Stimulated activated CD4-positive, alpha-beta T cell treated with anti-CD3 and anti-CD28 coated beads, Interleukin-1b, Interleukin-23, amount 100 ng/mL, for 1 hour (primary cell): ENCODE data around the gene CNBD2.
"Not testable (repeated sequence)": the region's sequence is repeated elsewhere in the genome, so short reads cannot be mapped to it uniquely, and the experiment has no call there.

ENCODE experiments used
- DNase-seq, 2 donors: peaks; one replicate each; pipeline ENCODE4 v3.0.0-alpha.2; 2020; ENCODE audit warnings: low read depth in 2 of 2

CNBD2 gene

GRCh38 chr20:36026131-36026530 is 57.7 kb downstream of the CNBD2 start:
- DNase-seq: not testable (repeated sequence)

DNA sequence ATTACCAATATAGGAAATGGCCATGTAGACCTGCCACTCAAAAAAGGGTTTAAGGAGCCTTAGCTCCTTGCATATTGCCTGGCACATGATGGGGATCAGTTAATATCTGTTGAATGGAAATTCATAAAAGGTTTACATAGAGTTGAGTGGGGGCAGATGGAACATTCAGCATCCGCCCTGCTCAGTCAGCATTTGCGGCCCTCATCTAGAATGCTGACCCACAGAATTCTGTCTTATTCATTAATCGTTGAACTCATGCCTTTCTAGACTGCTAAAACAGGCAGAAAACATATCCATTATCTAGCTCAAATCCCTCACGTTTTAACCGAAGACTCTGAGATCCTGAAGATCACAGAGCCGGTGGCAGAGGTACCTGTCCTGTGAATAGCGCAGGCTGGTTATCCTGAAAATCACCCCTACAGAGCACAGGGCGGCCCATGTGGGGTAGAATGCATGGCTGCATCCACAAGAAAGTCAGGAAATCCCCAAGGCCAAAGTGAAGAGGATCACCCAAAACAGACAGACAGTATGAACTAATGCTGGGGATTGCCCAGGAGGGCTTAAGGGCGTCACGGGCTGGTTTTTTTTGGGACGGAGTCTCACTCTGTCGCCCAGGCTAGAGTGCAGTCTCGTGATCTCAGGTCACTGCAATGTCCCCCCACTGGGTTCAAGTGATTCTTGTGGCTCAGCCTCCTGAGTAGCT is 59.9 kb downstream of the CNBD2 start:
- DNase-seq: no peak

- no peak for DNase-seq
These were observed 61.8 kb downstream of the CNBD2 start for GRCh38 chr20:36030149-36030548.

- DNase-seq: no peak
These were observed 63.4 kb downstream of the CNBD2 start for GRCh38 chr20:36031806-36032205.

- DNase-seq: no peak
These were observed 66.5 kb downstream of the CNBD2 start for GRCh38 chr20:36034875-36035274.

GRCh38 chr20:36035745-36036144 is 67.4 kb downstream of the CNBD2 start:
- no peak for DNase-seq

DNA sequence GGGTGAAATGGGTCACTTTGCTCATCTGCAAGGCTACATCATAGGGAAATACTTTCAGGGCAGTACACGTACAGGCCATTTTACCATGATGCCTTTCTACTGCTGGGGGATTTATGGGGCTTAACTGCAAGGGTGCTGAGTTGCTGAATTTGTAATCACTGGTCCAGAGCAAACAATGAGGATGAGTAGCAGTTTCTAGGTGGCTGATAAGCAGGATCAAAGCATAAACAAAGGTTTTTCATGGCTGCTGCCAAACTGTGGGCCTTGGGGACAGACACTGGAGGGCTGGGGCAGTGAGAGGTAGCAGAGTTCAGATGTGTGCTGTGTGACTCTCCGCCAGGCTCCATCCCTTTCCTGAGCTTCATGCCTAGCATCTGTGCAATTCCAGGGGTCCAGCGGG is 68.3 kb downstream of the CNBD2 start:
- DNase-seq: no peak

DNA sequence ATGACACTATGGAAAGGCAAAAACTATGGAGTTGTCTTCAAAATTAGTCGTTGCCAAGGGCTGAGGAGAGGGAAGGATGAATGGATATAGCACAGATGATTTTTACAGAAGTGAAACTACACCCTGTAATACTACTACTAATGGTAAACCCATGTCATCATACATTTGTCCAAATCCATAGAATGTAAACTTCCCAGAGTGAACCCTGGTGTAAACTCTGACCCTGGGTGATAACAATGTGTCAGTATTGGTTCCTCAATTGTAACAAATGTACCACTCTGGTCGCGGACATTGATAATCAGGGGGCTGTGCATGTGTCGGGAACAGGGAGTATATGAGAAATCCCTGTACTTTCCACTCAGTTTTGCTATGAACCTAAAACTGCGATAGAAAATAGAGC is 72.2 kb downstream of the CNBD2 start:
- DNase-seq: no peak

- DNase-seq: no peak
These were observed 75.1 kb downstream of the CNBD2 start for GRCh38 chr20:36043441-36043840.

DNA sequence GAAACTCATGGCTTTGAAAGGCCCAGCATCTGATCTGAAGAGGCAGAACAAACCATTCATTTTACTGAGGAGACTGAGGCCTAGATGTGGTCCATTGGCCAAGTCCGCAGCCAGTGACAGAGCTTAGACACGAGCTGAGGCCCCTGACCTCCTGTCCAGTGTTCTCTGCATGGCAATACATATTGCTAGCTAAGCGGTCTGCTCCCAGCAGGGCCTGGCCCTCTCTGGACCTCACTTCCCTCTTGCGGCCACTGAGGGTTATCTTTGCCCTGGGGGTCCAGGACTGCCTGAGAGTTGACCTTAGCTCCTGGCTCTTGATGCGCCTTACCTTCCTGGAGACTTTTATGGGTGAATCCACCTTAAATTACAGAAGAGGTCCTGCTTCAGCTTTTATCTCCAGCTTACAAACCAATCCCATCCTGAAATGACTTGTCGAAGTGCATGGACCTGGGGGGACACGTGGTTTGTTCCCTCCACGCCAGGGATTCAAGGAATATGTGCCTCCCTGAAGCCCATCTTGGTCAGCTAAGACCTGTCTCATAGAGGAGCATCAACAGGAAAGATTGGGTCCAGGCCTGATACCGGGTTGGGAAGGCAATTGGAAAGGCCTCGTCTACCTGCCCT is 75.6 kb downstream of the CNBD2 start:
- no peak for DNase-seq

- no peak for DNase-seq
These were observed 77.0 kb downstream of the CNBD2 start for GRCh38 chr20:36045373-36045714.

- DNase-seq: not testable (repeated sequence)
These were observed 77.8 kb downstream of the CNBD2 start for GRCh38 chr20:36046073-36046798.

- DNase-seq: not testable (repeated sequence)
These were observed 81.0 kb downstream of the CNBD2 start for GRCh38 chr20:36049408-36049807.

GRCh38 chr20:36050436-36051317 is 82.3 kb downstream of the CNBD2 start:
- peak; percentile 70 to 86 for DNase-seq

DNA sequence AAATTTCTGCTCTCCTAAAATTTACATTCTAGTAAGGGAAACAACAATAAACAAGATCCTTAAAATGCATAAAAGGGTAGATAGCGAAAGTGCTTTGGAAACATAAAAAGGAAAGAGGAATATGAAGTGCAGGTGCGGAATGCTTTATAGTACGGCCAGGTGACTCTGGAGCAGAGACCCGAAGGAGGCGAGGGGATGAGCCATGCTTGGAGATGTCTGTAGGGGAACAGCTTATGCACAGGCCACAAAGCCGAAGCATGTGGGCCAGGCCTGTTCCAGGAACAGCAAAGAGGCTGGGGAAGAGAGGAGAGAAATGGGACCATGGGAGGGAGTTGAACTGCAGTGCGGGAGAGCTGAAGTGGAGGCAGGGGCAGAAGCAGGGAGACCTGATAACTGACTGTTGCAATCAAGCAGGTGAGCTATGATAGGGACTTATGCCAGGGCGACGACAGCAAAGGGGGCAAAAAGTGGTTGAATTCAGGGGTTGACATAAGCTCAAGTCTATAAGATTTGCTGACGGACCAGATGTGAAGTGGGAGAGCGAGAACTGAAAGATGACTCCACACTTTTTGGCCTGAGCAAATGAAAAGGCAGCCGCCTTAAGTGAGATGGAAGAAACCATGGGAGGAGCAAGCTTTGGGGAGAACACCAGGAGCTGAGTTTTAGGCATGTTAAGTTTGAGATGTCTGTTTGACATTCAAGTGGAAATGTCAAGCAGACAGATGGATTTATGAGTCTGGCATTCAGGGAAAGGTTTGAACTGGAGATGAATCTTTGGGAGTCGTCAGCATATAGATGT is 83.1 kb downstream of the CNBD2 start:
- DNase-seq: no peak

GRCh38 chr20:36052117-36052513 is 83.7 kb downstream of the CNBD2 start:
- DNase-seq: no peak

GRCh38 chr20:36053863-36054518 is 85.6 kb downstream of the CNBD2 start:
- not testable (repeated sequence) for DNase-seq

DNA sequence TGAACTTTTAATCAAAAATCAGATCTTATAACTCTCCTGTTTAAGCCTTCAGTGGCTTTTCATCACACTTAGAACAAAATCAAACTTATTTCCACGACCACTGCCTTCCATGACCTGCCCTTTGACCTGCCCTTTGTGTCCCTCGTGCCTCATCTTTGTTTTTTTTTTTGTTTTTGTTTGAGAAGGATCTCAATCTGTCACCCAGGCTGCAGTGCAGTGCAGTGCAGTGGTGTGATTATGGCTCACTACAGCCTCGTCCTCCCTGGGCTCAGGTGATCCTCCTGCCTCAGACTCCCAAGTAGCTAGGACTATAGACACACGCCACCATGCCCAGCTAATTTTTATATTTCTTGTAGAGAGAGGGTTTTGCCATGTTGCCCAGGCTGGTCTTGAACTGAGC is 86.8 kb downstream of the CNBD2 start:
- no peak for DNase-seq

GRCh38 chr20:36060676-36061075 is 92.3 kb downstream of the CNBD2 start:
- no peak for DNase-seq

- DNase-seq: no peak
These were observed 93.4 kb downstream of the CNBD2 start for GRCh38 chr20:36061754-36062153.

GRCh38 chr20:36062799-36063198 is 94.4 kb downstream of the CNBD2 start:
- no peak for DNase-seq
